CD4-positive, alpha-beta T cell (primary cell): Measurements from ENCODE around the gene RAPGEF3. TPM values are rescaled to one million over a fixed set of nuclear protein-coding genes. Genes with fewer than 3 reads are reported as not detected.

Experiments used
- ATAC-seq: fragments of 200-7000 bp; cut with Tn5 transposase; one replicate; pipeline ENCODE4 v1.10.0; 2022; ENCODE audit warnings: mild to moderate bottlenecking; ENCODE audit not compliant: poor library complexity
- CTCF ChIA-PET: fragments of 350-600 bp; sonication (Branson Sonifier 250); formaldehyde crosslinking; loops from one replicate; lab custom pipeline; 2021; ENCODE audit warnings: antibody characterized with exemption, inconsistent platforms; lab: Charles Lee
- POLR2A ChIA-PET: fragments of 350-600 bp; sonication (Branson Sonifier 250); formaldehyde crosslinking; loops from one replicate; lab custom pipeline; 2021; ENCODE audit warnings: antibody characterized with exemption, inconsistent platforms; lab: Charles Lee
- DNase-seq, 14 experiments: peaks; one replicate each; pipeline ENCODE4 v3.0.0-alpha.2; 2013 to 2020; ENCODE audit warnings: mixed read lengths in 2 of 14
- H3K27ac ChIP-seq, 2 donors: one replicate each; pipeline versions ENCODE4 v1.5.1 to v1.7.0; 2013; ENCODE audit warnings: low read length in 2 of 2, low read depth in 1 of 2, mild to moderate bottlenecking in 1 of 2
- H3K27me3 ChIP-seq, 2 experiments: 1 replicate in 1 of 2; 2 replicates in 1 of 2; pipeline versions ENCODE4 v1.6.1 to v1.7.0; 2013; ENCODE audit warnings: low read length in 2 of 2, control low read depth in 1 of 2, mild to moderate bottlenecking in 1 of 2, moderate library complexity in 1 of 2; ENCODE audit not compliant: insufficient read depth in 2 of 2, control insufficient read depth in 1 of 2
- H3K36me3 ChIP-seq: one replicate; pipeline ENCODE4 v1.6.1; 2013; ENCODE audit warnings: low read length, control low read depth; ENCODE audit not compliant: insufficient read depth
- H3K4me1 ChIP-seq: one replicate; pipeline ENCODE4 v1.6.1; 2013; ENCODE audit warnings: low read length, control low read depth; ENCODE audit not compliant: insufficient read depth
- H3K4me3 ChIP-seq: one replicate; pipeline ENCODE4 v1.5.1; 2013; ENCODE audit warnings: mild to moderate bottlenecking, low read length, moderate library complexity
- H3K9me3 ChIP-seq, 2 experiments: 1 replicate in 1 of 2; 2 replicates in 1 of 2; pipeline versions ENCODE4 v1.6.1 to v1.7.0; 2013; ENCODE audit warnings: low read length in 2 of 2, mild to moderate bottlenecking in 2 of 2, control low read depth in 1 of 2, moderate library complexity in 1 of 2; ENCODE audit not compliant: control insufficient read depth in 1 of 2, insufficient read depth in 1 of 2
- H3K27ac Mint-ChIP-seq: one replicate; pipeline ENCODE4 v1.8.0; 2020; ENCODE audit warnings: mixed read lengths
- H3K27me3 Mint-ChIP-seq: one replicate; pipeline ENCODE4 v1.8.0; 2021; ENCODE audit warnings: mixed read lengths
- H3K36me3 Mint-ChIP-seq: one replicate; pipeline ENCODE4 v1.8.0; 2021; ENCODE audit warnings: low read depth, mixed read lengths
- H3K4me1 Mint-ChIP-seq: one replicate; pipeline ENCODE4 v1.8.0; 2021; ENCODE audit warnings: low read depth, mixed read lengths
- H3K4me3 Mint-ChIP-seq: one replicate; pipeline ENCODE4 v1.8.0; 2020; ENCODE audit warnings: mild to moderate bottlenecking, mixed read lengths
- H3K9me3 Mint-ChIP-seq: one replicate; pipeline ENCODE4 v1.8.0; 2020; ENCODE audit warnings: mixed read lengths
- CTCF ChIP-seq: fragments of 200-600 bp; IDR thresholded peaks from one replicate; pipeline ENCODE4 v1.8.0; 2022; ENCODE audit warnings: antibody characterized with exemption, mild to moderate bottlenecking
- intact Hi-C, 2 experiments: fragments of 100-400 bp; cut with DNase I in 1 of 2; cut with micrococcal nuclease in 1 of 2; formaldehyde crosslinking; loops; one replicate each; pipeline versions ENCODE4 v1.15.1 to v1.9.0; 2023 to 2025; cut with DNase I, micrococcal nuclease
- total RNA-seq, 174 experiments: library from RNA in 2 of 174; stranded (reverse) in 2 of 174; gene quantifications; one replicate each; pipeline ENCODE4 v1.2.3 and lab custom pipeline; 2021 to 2026

The RAPGEF3 gene
- total RNA-seq, 2 experiments from 2014 or later: 0.17 to 0.33 TPM

- no peaks in the 10 kb centered on the region for H3K9me3 Mint-ChIP-seq
- Histone ChIP-seq H3K4me3 (no peak overlapping the region), H3K27ac (no peak overlapping the region), H3K27me3 (no peaks in the 10 kb centered on the region), H3K9me3 (no peaks in the 10 kb centered on the region), H3K36me3 (peaks cover 90% of the 10 kb centered on the region), H3K4me1 (no peaks in the 10 kb centered on the region)
- TF ChIP-seq CTCF: no peak
- ATAC-seq (no peak), DNase-seq (no peak)
- ChIA-PET POLR2A (interaction anchor here (0.8 to 1.0 kb wide), 2 partner anchors 26 to 46 kb away, joined by 3 read pairs; no protein-coding TSS in a partner anchor), CTCF (interaction anchor here (3.3 kb wide), 1 partner anchor 52 kb away, joined by 10 read pairs; no protein-coding TSS in a partner anchor)
- intact Hi-C loops: no loop called here
- peaks cover 84% of the 10 kb centered on the region for H3K36me3 Mint-ChIP-seq
- H3K27me3 Mint-ChIP-seq: no peaks in the 10 kb centered on the region
- H3K4me1 Mint-ChIP-seq: no peaks in the 10 kb centered on the region
- peak overlapping the region; percentile 7 for H3K27ac Mint-ChIP-seq
- H3K4me3 Mint-ChIP-seq: no peak overlapping the region
These were observed 28.1 kb upstream of the RAPGEF3 start for GRCh38 chr12:47786662-47787280.

GRCh38 chr12:47785887-47786661 is 27.4 kb upstream of the RAPGEF3 start:
- peaks cover 83% of the 10 kb centered on the region for H3K36me3 ChIP-seq
- H3K4me1 ChIP-seq: no peaks in the 10 kb centered on the region
- ChIA-PET CTCF (interaction anchor here (3.3 kb wide), 1 partner anchor 53 kb away, joined by 10 read pairs; no protein-coding TSS in a partner anchor), POLR2A (interaction anchor here (0.8 to 1.1 kb wide), 2 partner anchors 45 to 47 kb away, joined by 3 read pairs; no protein-coding TSS in a partner anchor)
- Mint-ChIP-seq H3K27me3 (no peaks in the 10 kb centered on the region), H3K4me1 (no peaks in the 10 kb centered on the region), H3K36me3 (peaks cover 79% of the 10 kb centered on the region), H3K27ac (peak overlapping the region; percentile 7), H3K9me3 (no peaks in the 10 kb centered on the region), H3K4me3 (no peak overlapping the region)
- TF ChIP-seq CTCF: no peak
- no peaks in the 10 kb centered on the region for H3K9me3 ChIP-seq
- ATAC-seq: no peak
- intact Hi-C loops: no loop called here
- no peak overlapping the region for H3K4me3 ChIP-seq
- no peaks in the 10 kb centered on the region for H3K27me3 ChIP-seq
- DNase-seq: no peak
- H3K27ac ChIP-seq: no peak overlapping the region

GRCh38 chr12:47785036-47785886 is 26.6 kb upstream of the RAPGEF3 start:
- H3K36me3 ChIP-seq: peaks cover 75% of the 10 kb centered on the region
- DNase-seq (no peak), ATAC-seq (no peak)
- ChIA-PET CTCF (interaction anchor here (3.3 kb wide), 1 partner anchor 53 kb away, joined by 10 read pairs; no protein-coding TSS in a partner anchor), POLR2A (interaction anchor here (0.9 to 1.1 kb wide), 2 partner anchors 12 to 44 kb away, joined by 3 read pairs; partner anchors contain the start of gene SLC48A1)
- Mint-ChIP-seq H3K27ac (no peak overlapping the region), H3K36me3 (peaks cover 71% of the 10 kb centered on the region), H3K4me1 (no peaks in the 10 kb centered on the region), H3K9me3 (no peaks in the 10 kb centered on the region), H3K4me3 (no peak overlapping the region), H3K27me3 (no peaks in the 10 kb centered on the region)
- no peaks in the 10 kb centered on the region for H3K9me3 ChIP-seq
- H3K4me1 ChIP-seq: no peaks in the 10 kb centered on the region
- intact Hi-C loops: no loop called here
- no peaks in the 10 kb centered on the region for H3K27me3 ChIP-seq
- no peak for TF ChIP-seq CTCF
- no peak overlapping the region for H3K4me3 ChIP-seq
- H3K27ac ChIP-seq: no peak overlapping the region
